IMR-90 (cell line): ENCODE data around the gene USP51. TPM values are rescaled to one million over a fixed set of nuclear protein-coding genes. Genes with fewer than 3 reads are reported as not detected.

Experiments
- ATAC-seq: fragments of 200-7000 bp; cut with Tn5 transposase; 2 replicates; pipeline ENCODE4 v1.9.1; 2020; ENCODE audit warnings: low read depth, mild to moderate bottlenecking, moderate library complexity
- BruUV-seq: library from RNA; stranded (reverse); fragments of 400-500 nt; replicated peaks from 2 replicates; lab custom pipeline; 2021; lab: Mats Ljungman, UMichigan
- CTCF ChIA-PET: fragments of 300-600 bp; formaldehyde crosslinking; extraction: SDS; loops from one replicate; lab custom pipeline; 2021; ENCODE audit warnings: antibody characterized with exemption; lab: Yijun Ruan, JAX
- POLR2A ChIA-PET: fragments of 300-600 bp; sonication (Branson Sonifier 250); formaldehyde crosslinking; loops from one replicate; lab custom pipeline; 2022; ENCODE audit warnings: antibody characterized with exemption; ENCODE audit not compliant: unreplicated experiment; lab: Charles Lee
- DNase-seq: peaks from one replicate; pipeline ENCODE4 v3.0.0; 2013
- H2AFZ ChIP-seq: replicated peaks from 2 replicates; pipeline ENCODE3; 2013; ENCODE audit warnings: low read length, mild to moderate bottlenecking; ENCODE audit not compliant: poor library complexity
- H2AK5ac ChIP-seq: 2 replicates; pipeline ENCODE4 v1.6.1; 2013; ENCODE audit warnings: low read depth, low read length, inconsistent platforms
- H2AK9ac ChIP-seq: replicated peaks from 2 replicates; pipeline ENCODE3; 2013; ENCODE audit warnings: mild to moderate bottlenecking, low read depth, low read length, moderate library complexity; ENCODE audit not compliant: poor library complexity
- H2BK120ac ChIP-seq: 2 replicates; pipeline ENCODE4 v1.6.1; 2013; ENCODE audit warnings: low read depth, low read length, inconsistent platforms
- H2BK15ac ChIP-seq: 3 replicates; pipeline ENCODE4 v1.6.1; 2013; ENCODE audit warnings: low read depth, low read length, inconsistent platforms
- H2BK20ac ChIP-seq: 2 replicates; pipeline ENCODE4 v1.6.1; 2013; ENCODE audit warnings: low read depth, mild to moderate bottlenecking, inconsistent platforms, low read length, moderate library complexity
- H2BK5ac ChIP-seq: 2 replicates; pipeline ENCODE4 v1.6.1; 2013; ENCODE audit warnings: mild to moderate bottlenecking, low read depth, low read length, inconsistent platforms; ENCODE audit not compliant: poor library complexity, severe bottlenecking
- H3K14ac ChIP-seq: replicated peaks from 2 replicates; pipeline ENCODE4 v1.6.1; 2013; ENCODE audit warnings: low read depth, low read length, inconsistent platforms
- H3K18ac ChIP-seq: 2 replicates; pipeline ENCODE4 v1.6.1; 2013; ENCODE audit warnings: low read depth, low read length, control low read depth
- H3K23ac ChIP-seq: 2 replicates; pipeline ENCODE4 v1.6.1; 2013; ENCODE audit warnings: low read depth, low read length, inconsistent platforms
- H3K27ac ChIP-seq: 2 replicates; pipeline ENCODE4 v1.5.1; 2013; ENCODE audit warnings: mild to moderate bottlenecking, control low read depth, low read length; ENCODE audit not compliant: insufficient read depth
- H3K27me3 ChIP-seq: 2 replicates; pipeline ENCODE4 v1.6.1; 2013; ENCODE audit warnings: low read length; ENCODE audit not compliant: control insufficient read depth, insufficient read depth
- H3K36me3 ChIP-seq: 2 replicates; pipeline ENCODE4 v1.6.1; 2013; ENCODE audit warnings: low read length, mixed read lengths; ENCODE audit not compliant: control insufficient read depth, insufficient read depth
- H3K4ac ChIP-seq: 2 replicates; pipeline ENCODE4 v1.6.1; 2013; ENCODE audit warnings: low read depth, low read length, inconsistent platforms
- H3K4me1 ChIP-seq: 2 replicates; pipeline ENCODE4 v1.6.1; 2013; ENCODE audit warnings: low read length, mixed read lengths; ENCODE audit not compliant: control insufficient read depth, insufficient read depth
- H3K4me2 ChIP-seq: 2 replicates; pipeline ENCODE4 v1.6.1; 2013; ENCODE audit warnings: low read depth, mild to moderate bottlenecking, control low read depth, low read length, moderate library complexity
- H3K4me3 ChIP-seq: 2 replicates; pipeline ENCODE4 v1.5.1; 2013; ENCODE audit warnings: low read depth, mild to moderate bottlenecking, control low read depth, low read length, moderate library complexity; ENCODE audit not compliant: insufficient read depth
- H3K56ac ChIP-seq: 2 replicates; pipeline ENCODE4 v1.6.1; 2013; ENCODE audit warnings: low read length, inconsistent platforms; ENCODE audit not compliant: insufficient read depth; ENCODE audit errors: extremely low read depth
- H3K79me1 ChIP-seq, 2 experiments: 2 replicates each; pipeline ENCODE4 v1.6.1; 2013; ENCODE audit warnings: low read length in 2 of 2, inconsistent platforms in 1 of 2, low read depth in 1 of 2
- H3K9ac ChIP-seq: 2 replicates; pipeline ENCODE4 v1.6.1; 2013; ENCODE audit warnings: low read depth, low read length, control low read depth
- H3K9me1 ChIP-seq: 2 replicates; pipeline ENCODE4 v1.6.1; 2013; ENCODE audit warnings: low read length, inconsistent platforms; ENCODE audit not compliant: insufficient read depth
- H3K9me3 ChIP-seq: 2 replicates; pipeline ENCODE4 v1.6.1; 2013; ENCODE audit warnings: low read length; ENCODE audit not compliant: control insufficient read depth, insufficient read depth
- H4K20me1 ChIP-seq: 2 replicates; pipeline ENCODE4 v1.6.1; 2013; ENCODE audit warnings: low read length, inconsistent platforms; ENCODE audit not compliant: insufficient read depth
- H4K5ac ChIP-seq: 2 replicates; pipeline ENCODE4 v1.6.1; 2013; ENCODE audit warnings: mild to moderate bottlenecking, low read depth, low read length, control low read depth
- H4K8ac ChIP-seq, 2 experiments: 2 replicates each; pipeline ENCODE4 v1.6.1; 2013; ENCODE audit warnings: low read depth in 2 of 2, low read length in 2 of 2, control low read depth in 1 of 2, inconsistent platforms in 1 of 2
- H4K91ac ChIP-seq: 2 replicates; pipeline ENCODE4 v1.6.1; 2013; ENCODE audit warnings: low read depth, low read length, inconsistent platforms; ENCODE audit not compliant: insufficient read depth
- CHD1 ChIP-seq: IDR thresholded peaks from 2 replicates; pipeline ENCODE4 v1.6.1; 2012; ENCODE audit warnings: low read depth, low read length, improper control_type of control experiment
- MAFK ChIP-seq: IDR thresholded peaks from 2 replicates; pipeline ENCODE4 v1.6.1; 2012; ENCODE audit warnings: low read depth, low read length, improper control_type of control experiment
- MAZ ChIP-seq: IDR thresholded peaks from 2 replicates; pipeline ENCODE4 v1.6.1; 2012; ENCODE audit warnings: low read depth, mild to moderate bottlenecking, low read length, improper control_type of control experiment, moderate library complexity, borderline replicate concordance
- MXI1 ChIP-seq: IDR thresholded peaks from 2 replicates; pipeline ENCODE4 v1.6.1; 2012; ENCODE audit warnings: low read depth, mild to moderate bottlenecking, low read length, moderate library complexity, borderline replicate concordance
- POLR2A ChIP-seq: IDR thresholded peaks from 2 replicates; pipeline ENCODE4 v1.6.1; 2012; ENCODE audit warnings: mild to moderate bottlenecking, low read depth, low read length
- SMC3 ChIP-seq: fragments of 150-350 bp; IDR thresholded peaks from 2 replicates; pipeline ENCODE4 v1.6.1; 2016; ENCODE audit warnings: low read depth, mild to moderate bottlenecking, antibody characterized with exemption, low read length, moderate library complexity
- WGBS, 2 experiments: methylation state at CpG; one replicate each; pipeline versions ENCODE4 v1.1.5 to v1.1.7; 2013; ENCODE audit warnings: missing lambda C conversion rate in 2 of 2; ENCODE audit not compliant: insufficient read length in 1 of 2; ENCODE audit errors: extremely low coverage in 2 of 2; 5-methylcytosine and 5-hydroxymethylcytosine counted together
- dilution Hi-C: fragments of 300-500 bp; cut with HindIII; formaldehyde crosslinking; loops from one replicate; pipeline ENCODE4 v1.14.3; 2018; ENCODE audit warnings: low sequenced_read_pairs; ENCODE audit not compliant: unreplicated experiment
- in situ Hi-C: fragments of 300-500 bp; cut with MboI; formaldehyde crosslinking; loops from 3 replicates; pipeline ENCODE4 v1.14.3; 2019; ENCODE audit warnings: low sequenced_read_pairs, inconsistent platforms, mixed read lengths
- intact Hi-C: fragments of 100-400 bp; cut with micrococcal nuclease; formaldehyde crosslinking; loops from 2 replicates; pipeline ENCODE4 v1.10.0; 2022
- polyA plus RNA-seq, 3 experiments: library from polyadenylated mRNA; depleted of rRNA; stranded (reverse); fragments of >200 nt; gene quantifications; 2 replicates each; pipeline ENCODE4 v1.2.3, GENCODE V29; 2012; ENCODE audit warnings: low replicate concordance in 1 of 3
- total RNA-seq: library from RNA; depleted of rRNA; stranded (reverse); fragments of >200 nt; gene quantifications from 2 replicates; pipeline ENCODE4 v1.2.3, GENCODE V29; 2012
- TF ChIP-seq, protein P1 (sequence below): conservative IDR thresholded peaks from 2 replicates; pipeline ENCODE4 v1.5.1; 2012; ENCODE audit warnings: mild to moderate bottlenecking, low read depth, low read length, improper control_type of control experiment

Gene USP51
- total and polyA plus RNA-seq, 2 of the 4 experiments (the other 2 are of a cell fraction), result 0.26 to 2.0 TPM

DNA sequence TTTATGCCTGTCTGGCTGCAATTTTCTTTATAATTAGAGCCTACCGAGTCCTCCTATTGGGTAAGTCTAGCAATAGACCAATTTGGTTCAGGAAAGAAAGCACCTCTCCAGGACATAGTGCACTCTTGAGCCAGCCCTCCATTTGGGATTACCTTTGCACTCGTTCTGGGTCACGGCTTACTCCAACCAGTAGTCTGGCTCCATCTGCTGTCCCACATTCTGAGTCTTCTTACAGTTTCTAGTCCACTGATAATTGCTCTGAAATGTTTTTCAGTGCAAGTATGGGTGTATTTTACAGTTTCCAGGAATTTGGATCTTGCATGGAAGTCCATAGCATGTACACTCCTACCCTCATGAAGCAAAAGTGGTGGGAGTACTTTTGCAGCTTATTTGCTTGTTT is 34.8 kb upstream of the USP51 start:
- intact Hi-C loops (loop anchor here (10.0 kb wide), 1 partner anchor 390 kb away; no protein-coding TSS in a partner anchor), in situ Hi-C loops (no loop called here), dilution Hi-C loops (no loop called here)
- Histone ChIP-seq H2AK5ac (no peak overlapping the region), H3K9ac (no peak overlapping the region), H3K18ac (no peak overlapping the region), H3K56ac (no peak overlapping the region), H3K79me1 (no peaks in the 10 kb centered on the region), H4K5ac (no peak overlapping the region), H2BK20ac (no peak overlapping the region), H3K27me3 (peaks cover 2% of the 10 kb centered on the region), H3K36me3 (no peaks in the 10 kb centered on the region), H4K20me1 (no peaks in the 10 kb centered on the region), H3K4ac (no peak overlapping the region), H2AFZ (no peak overlapping the region), H2BK5ac (no peak overlapping the region), H3K4me1 (no peaks in the 10 kb centered on the region), H3K9me3 (no peaks in the 10 kb centered on the region), H2BK15ac (no peak overlapping the region), H3K14ac (no peak overlapping the region), H3K4me3 (no peak overlapping the region), H3K4me2 (no peak overlapping the region), H3K27ac (no peak overlapping the region), H3K9me1 (no peaks in the 10 kb centered on the region), H3K23ac (no peak overlapping the region), H2BK120ac (no peak overlapping the region), H4K91ac (no peak overlapping the region), H4K8ac (no peak overlapping the region), H2AK9ac (no peak overlapping the region)
- ATAC-seq, result no peak
- no TSS peak for BruUV-seq
- TF ChIP-seq MAZ (no peak), MAFK (no peak), CHD1 (no peak), SMC3 (no peak), MXI1 (no peak), POLR2A (no peak)
- TF ChIP-seq, protein P1, sequence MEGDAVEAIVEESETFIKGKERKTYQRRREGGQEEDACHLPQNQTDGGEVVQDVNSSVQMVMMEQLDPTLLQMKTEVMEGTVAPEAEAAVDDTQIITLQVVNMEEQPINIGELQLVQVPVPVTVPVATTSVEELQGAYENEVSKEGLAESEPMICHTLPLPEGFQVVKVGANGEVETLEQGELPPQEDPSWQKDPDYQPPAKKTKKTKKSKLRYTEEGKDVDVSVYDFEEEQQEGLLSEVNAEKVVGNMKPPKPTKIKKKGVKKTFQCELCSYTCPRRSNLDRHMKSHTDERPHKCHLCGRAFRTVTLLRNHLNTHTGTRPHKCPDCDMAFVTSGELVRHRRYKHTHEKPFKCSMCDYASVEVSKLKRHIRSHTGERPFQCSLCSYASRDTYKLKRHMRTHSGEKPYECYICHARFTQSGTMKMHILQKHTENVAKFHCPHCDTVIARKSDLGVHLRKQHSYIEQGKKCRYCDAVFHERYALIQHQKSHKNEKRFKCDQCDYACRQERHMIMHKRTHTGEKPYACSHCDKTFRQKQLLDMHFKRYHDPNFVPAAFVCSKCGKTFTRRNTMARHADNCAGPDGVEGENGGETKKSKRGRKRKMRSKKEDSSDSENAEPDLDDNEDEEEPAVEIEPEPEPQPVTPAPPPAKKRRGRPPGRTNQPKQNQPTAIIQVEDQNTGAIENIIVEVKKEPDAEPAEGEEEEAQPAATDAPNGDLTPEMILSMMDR, result no peak
- peak; percentile 3 for DNase-seq
- WGBS, 2 experiments, result no CpG with 5 or more reads among the region's 3 CpGs
- ChIA-PET CTCF (no interaction called here), POLR2A (no interaction called here)
